ENCODE data around the gene RELL1. TPM values are rescaled to one million over a fixed set of nuclear protein-coding genes. Genes with fewer than 3 reads are reported as not detected.

Gene RELL1
- total RNA-seq, 1 donor from 2014 or later: 45.8 TPM

GRCh38 chr4:37729649-37730004 is 43.5 kb upstream of the RELL1 start:
- no peak for TF ChIP-seq CTCF (conservative IDR thresholded peaks at IDR 0.05)
- Mint-ChIP-seq H3K27me3 (no peaks in the 10 kb centered on the region), H3K4me1 (ENCODE audit: unreplicated experiment) (peaks cover 14% of the 10 kb centered on the region), H3K4me3 (peak overlapping the region; percentile 17), H3K9me3 (peaks cover 3% of the 10 kb centered on the region), H3K27ac (peak overlapping the region; percentile 35), H3K36me3 (no peaks in the 10 kb centered on the region)
- DNase-seq (ENCODE audit: extremely low spot score, unreplicated experiment): no peak

GRCh38 chr4:37728064-37728463 is 41.9 kb upstream of the RELL1 start:
- H3K27ac Mint-ChIP-seq: no peak overlapping the region
- TF ChIP-seq CTCF (conservative IDR thresholded peaks at IDR 0.05): no peak
- H3K4me1 Mint-ChIP-seq (ENCODE audit: unreplicated experiment): peaks cover 17% of the 10 kb centered on the region
- no peaks in the 10 kb centered on the region for H3K36me3 Mint-ChIP-seq
- DNase-seq (ENCODE audit: extremely low spot score, unreplicated experiment): no peak
- no peaks in the 10 kb centered on the region for H3K27me3 Mint-ChIP-seq
- peaks cover 7% of the 10 kb centered on the region for H3K9me3 Mint-ChIP-seq
- H3K4me3 Mint-ChIP-seq: no peak overlapping the region

GRCh38 chr4:37727635-37728034 is 41.5 kb upstream of the RELL1 start:
- Mint-ChIP-seq H3K4me1 (ENCODE audit: unreplicated experiment) (peaks cover 20% of the 10 kb centered on the region), H3K36me3 (no peaks in the 10 kb centered on the region), H3K9me3 (peaks cover 11% of the 10 kb centered on the region), H3K27me3 (no peaks in the 10 kb centered on the region), H3K27ac (no peak overlapping the region), H3K4me3 (no peak overlapping the region)
- DNase-seq (ENCODE audit: extremely low spot score, unreplicated experiment): no peak
- TF ChIP-seq CTCF (conservative IDR thresholded peaks at IDR 0.05): no peak

- no peak for DNase-seq (ENCODE audit: extremely low spot score, unreplicated experiment)
- Mint-ChIP-seq H3K4me1 (ENCODE audit: unreplicated experiment) (peaks cover 20% of the 10 kb centered on the region), H3K27ac (no peak overlapping the region), H3K4me3 (no peak overlapping the region), H3K9me3 (peaks cover 11% of the 10 kb centered on the region), H3K27me3 (no peaks in the 10 kb centered on the region), H3K36me3 (no peaks in the 10 kb centered on the region)
- TF ChIP-seq CTCF (conservative IDR thresholded peaks at IDR 0.05): no peak
Measured at GRCh38 chr4:37726666-37727065, 40.5 kb upstream of the RELL1 start.

- TF ChIP-seq CTCF (conservative IDR thresholded peaks at IDR 0.05): no peak
- no peak overlapping the region for H3K27ac Mint-ChIP-seq
- no peak overlapping the region for H3K4me3 Mint-ChIP-seq
- no peaks in the 10 kb centered on the region for H3K27me3 Mint-ChIP-seq
- peaks cover 20% of the 10 kb centered on the region for H3K4me1 Mint-ChIP-seq (ENCODE audit: unreplicated experiment)
- no peaks in the 10 kb centered on the region for H3K36me3 Mint-ChIP-seq
- peaks cover 11% of the 10 kb centered on the region for H3K9me3 Mint-ChIP-seq
- no peak for DNase-seq (ENCODE audit: extremely low spot score, unreplicated experiment)
Measured at GRCh38 chr4:37725718-37726117, 39.5 kb upstream of the RELL1 start.

GRCh38 chr4:37723067-37723466 is 36.9 kb upstream of the RELL1 start:
- no peak for TF ChIP-seq CTCF (conservative IDR thresholded peaks at IDR 0.05)
- DNase-seq (ENCODE audit: extremely low spot score, unreplicated experiment): no peak
- Mint-ChIP-seq H3K36me3 (no peaks in the 10 kb centered on the region), H3K9me3 (peaks cover 8% of the 10 kb centered on the region), H3K27ac (no peak overlapping the region), H3K27me3 (no peaks in the 10 kb centered on the region), H3K4me1 (ENCODE audit: unreplicated experiment) (peaks cover 14% of the 10 kb centered on the region), H3K4me3 (no peak overlapping the region)

Data from type B pancreatic cell (in vitro differentiated cells).